Smooth muscle cell of the coronary artery (primary cell): Measurements from ENCODE around the gene GORAB. TPM values are rescaled to one million over a fixed set of nuclear protein-coding genes. Genes with fewer than 3 reads are reported as not detected.

ENCODE experiments used
- total RNA-seq: library from RNA; depleted of rRNA; stranded (reverse); fragments of >200 nt; gene quantifications from 2 replicates; pipeline ENCODE4 v1.2.3, GENCODE V29; 2014; ENCODE audit warnings: low replicate concordance

GORAB gene, protein sequence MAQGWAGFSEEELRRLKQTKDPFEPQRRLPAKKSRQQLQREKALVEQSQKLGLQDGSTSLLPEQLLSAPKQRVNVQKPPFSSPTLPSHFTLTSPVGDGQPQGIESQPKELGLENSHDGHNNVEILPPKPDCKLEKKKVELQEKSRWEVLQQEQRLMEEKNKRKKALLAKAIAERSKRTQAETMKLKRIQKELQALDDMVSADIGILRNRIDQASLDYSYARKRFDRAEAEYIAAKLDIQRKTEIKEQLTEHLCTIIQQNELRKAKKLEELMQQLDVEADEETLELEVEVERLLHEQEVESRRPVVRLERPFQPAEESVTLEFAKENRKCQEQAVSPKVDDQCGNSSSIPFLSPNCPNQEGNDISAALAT
- 9.7 and 13.6 TPM in 2 replicates for total RNA-seq

DNA sequence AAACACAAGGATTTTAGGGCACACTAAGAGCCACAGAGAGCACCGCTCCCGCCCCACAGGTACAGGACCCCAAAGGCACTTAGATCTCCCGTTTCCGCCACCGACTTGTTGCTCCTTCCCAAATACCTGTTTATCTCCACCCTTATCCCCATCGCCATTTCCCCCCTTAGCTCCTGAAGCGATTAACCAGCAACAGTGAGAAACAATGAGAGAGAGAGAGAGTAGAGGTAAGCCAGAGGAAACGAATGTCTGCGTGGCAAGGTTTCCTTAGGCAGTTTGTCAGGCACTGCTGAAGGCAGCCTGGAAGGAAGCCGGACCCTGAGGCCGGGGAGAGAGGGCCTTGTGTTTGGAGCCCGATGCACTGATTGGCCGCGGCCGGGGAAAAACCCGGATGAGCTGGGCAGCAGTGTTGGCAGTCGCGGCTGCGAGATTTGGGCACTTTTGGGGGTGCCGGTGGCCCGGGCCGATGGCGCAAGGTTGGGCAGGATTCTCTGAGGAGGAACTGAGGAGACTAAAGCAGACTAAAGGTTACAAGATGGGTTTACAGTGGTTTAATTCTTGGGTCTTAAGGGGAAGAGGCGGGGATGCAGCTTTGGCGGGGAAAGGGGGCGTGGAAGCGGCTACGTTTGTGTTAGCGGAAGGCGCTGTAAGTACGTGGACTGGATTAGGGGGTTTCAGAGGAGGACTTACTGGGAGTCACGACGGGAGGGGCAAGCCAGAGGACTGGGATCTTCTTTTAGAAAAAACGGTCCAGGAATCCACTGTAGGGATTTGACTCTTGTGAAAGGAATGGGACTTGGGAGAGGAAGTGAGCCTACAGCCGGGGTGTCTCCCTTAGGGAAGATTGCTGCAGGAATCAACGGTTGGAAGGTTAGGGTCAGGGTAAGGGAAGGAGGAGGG, at the start of gene GORAB:
TSS of gene GORAB (plus strand) at position 409 of the 900 bp plus-strand sequence. CDS start at position 467, 58 bp downstream.

Other genes with a start within 250 kb of the GORAB start
- 139 and 167 TPM in 2 replicates for gene PRRX1, start 132.0 kb downstream of the GORAB start, total RNA-seq